SU-DHL-6 (cell line): ENCODE results near the gene MBD3.

Source experiments
- CTCF ChIP-seq: fragments of 200-600 bp; sonication (generic); IDR thresholded peaks from one replicate; pipeline ENCODE4 v1.5.1; 2017; ENCODE audit warnings: antibody characterized with exemption, mild to moderate bottlenecking, low read length, moderate library complexity; ENCODE audit not compliant: insufficient read depth, poor library complexity, severe bottlenecking
- EZH2phosphoT487 ChIP-seq: fragments of 200-600 bp; sonication (generic), shearing (Covaris generic); conservative IDR thresholded peaks from 2 replicates; pipeline ENCODE4 v1.6.1; 2018; ENCODE audit warnings: mild to moderate bottlenecking, antibody characterized with exemption, low read length, moderate library complexity, mixed read lengths

GRCh38 chr19:1571358-1571757 is 21.3 kb downstream of the MBD3 start:
- no peak for TF ChIP-seq CTCF
- no peak for TF ChIP-seq EZH2phosphoT487
